Central memory CD8-positive, alpha-beta T cell (primary cell): ENCODE results near the gene HPCAL1.
A peak's percentile ranks its signal among the peaks of the same experiment; 100 is the strongest.

Source experiments
- ATAC-seq: fragments of 150-1000 bp; cut with Tn5 transposase; replicated peaks from 2 replicates; pipeline ENCODE4 v1.10.0; 2022; ENCODE audit warnings: mild to moderate bottlenecking, moderate FRiP score, moderate number of reproducible peaks; ENCODE audit not compliant: poor library complexity, severe bottlenecking; ENCODE audit errors: extremely low read depth
- DNase-seq, 2 donors: peaks; one replicate each; pipeline ENCODE4 v3.0.0; 2021; ENCODE audit warnings: low spot score in 2 of 2
- H3K27ac Mint-ChIP-seq: one replicate; pipeline ENCODE4 v1.8.0; 2022; ENCODE audit warnings: low read depth, mild to moderate bottlenecking, moderate library complexity, mixed read lengths
- H3K27me3 Mint-ChIP-seq: one replicate; pipeline ENCODE4 v1.8.0; 2022; ENCODE audit warnings: mixed read lengths
- H3K36me3 Mint-ChIP-seq: one replicate; pipeline ENCODE4 v1.8.0; 2022; ENCODE audit warnings: mild to moderate bottlenecking, moderate library complexity, mixed read lengths; ENCODE audit not compliant: insufficient read depth
- H3K4me1 Mint-ChIP-seq: one replicate; pipeline ENCODE4 v1.8.0; 2022; ENCODE audit warnings: mixed read lengths
- H3K4me3 Mint-ChIP-seq: one replicate; pipeline ENCODE4 v1.8.0; 2022; ENCODE audit warnings: mild to moderate bottlenecking, moderate library complexity, mixed read lengths
- H3K9me3 Mint-ChIP-seq: one replicate; pipeline ENCODE4 v1.8.0; 2022; ENCODE audit warnings: mixed read lengths

The HPCAL1 gene

GRCh38 chr2:10304458-10305253 lies 2.0 kb downstream of the HPCAL1 start:
- H3K27me3 Mint-ChIP-seq: no peaks in the 10 kb centered on the region
- peak overlapping the region; percentile 94 for H3K4me3 Mint-ChIP-seq
- H3K36me3 Mint-ChIP-seq: peaks cover 2% of the 10 kb centered on the region
- no peaks in the 10 kb centered on the region for H3K9me3 Mint-ChIP-seq
- peaks cover 52% of the 10 kb centered on the region for H3K4me1 Mint-ChIP-seq
- no peak for ATAC-seq
- no peak for DNase-seq
- H3K27ac Mint-ChIP-seq: peak overlapping the region; percentile 69

GRCh38 chr2:10305254-10305635 lies 2.5 kb downstream of the HPCAL1 start:
- no peaks in the 10 kb centered on the region for H3K27me3 Mint-ChIP-seq
- peak overlapping the region; percentile 94 for H3K4me3 Mint-ChIP-seq
- peak overlapping the region; percentile 69 for H3K27ac Mint-ChIP-seq
- peaks cover 2% of the 10 kb centered on the region for H3K36me3 Mint-ChIP-seq
- H3K4me1 Mint-ChIP-seq: peaks cover 57% of the 10 kb centered on the region
- no peaks in the 10 kb centered on the region for H3K9me3 Mint-ChIP-seq
- peak in 1 of 2 donors; percentile 30 for DNase-seq
- peak; percentile 14 for ATAC-seq

- Mint-ChIP-seq H3K9me3 (no peaks in the 10 kb centered on the region), H3K4me1 (peaks cover 55% of the 10 kb centered on the region), H3K36me3 (peaks cover 2% of the 10 kb centered on the region), H3K27me3 (no peaks in the 10 kb centered on the region), H3K4me3 (peak overlapping the region; percentile 94), H3K27ac (peak overlapping the region; percentile 69)
- DNase-seq: no peak
- no peak for ATAC-seq
Observed at GRCh38 chr2:10305715-10306114, 3.0 kb downstream of the HPCAL1 start.

- Mint-ChIP-seq H3K9me3 (no peaks in the 10 kb centered on the region), H3K27ac (no peak overlapping the region), H3K4me3 (no peak overlapping the region), H3K36me3 (peaks cover 2% of the 10 kb centered on the region), H3K27me3 (no peaks in the 10 kb centered on the region), H3K4me1 (peaks cover 52% of the 10 kb centered on the region)
- DNase-seq (no peak), ATAC-seq (no peak)
Observed at GRCh38 chr2:10306901-10307463, 4.3 kb downstream of the HPCAL1 start.

GRCh38 chr2:10307561-10308156 lies 5.0 kb downstream of the HPCAL1 start:
- Mint-ChIP-seq H3K36me3 (peaks cover 2% of the 10 kb centered on the region), H3K9me3 (no peaks in the 10 kb centered on the region), H3K27me3 (no peaks in the 10 kb centered on the region), H3K4me3 (no peak overlapping the region), H3K4me1 (peaks cover 52% of the 10 kb centered on the region), H3K27ac (no peak overlapping the region)
- ATAC-seq (no peak), DNase-seq (no peak)

DNA sequence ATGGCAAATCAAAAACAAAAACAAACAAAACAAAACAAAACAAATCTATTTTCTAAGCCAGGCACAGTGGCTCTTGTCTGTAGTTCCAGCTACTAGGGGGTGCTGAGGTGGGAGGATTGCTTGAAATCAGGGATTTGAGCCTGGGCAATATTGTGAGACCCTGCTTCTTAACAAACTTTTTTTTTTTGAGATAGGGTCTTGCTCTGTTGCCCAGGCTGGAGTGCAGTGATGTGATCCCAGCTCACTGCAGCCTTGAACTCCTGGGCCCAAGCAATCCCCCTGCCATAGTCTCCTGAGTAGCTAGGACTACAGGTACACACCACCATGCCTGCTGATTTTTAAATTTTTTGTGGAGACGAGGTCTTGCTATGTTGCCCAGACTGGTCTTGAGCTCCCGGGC lies 6.2 kb downstream of the HPCAL1 start:
- Mint-ChIP-seq H3K4me3 (no peak overlapping the region), H3K36me3 (peaks cover 2% of the 10 kb centered on the region), H3K27me3 (no peaks in the 10 kb centered on the region), H3K9me3 (no peaks in the 10 kb centered on the region), H3K27ac (no peak overlapping the region), H3K4me1 (peaks cover 48% of the 10 kb centered on the region)
- DNase-seq: no peak
- ATAC-seq: no peak

- Mint-ChIP-seq H3K27me3 (no peaks in the 10 kb centered on the region), H3K9me3 (no peaks in the 10 kb centered on the region), H3K36me3 (peaks cover 2% of the 10 kb centered on the region), H3K27ac (no peak overlapping the region), H3K4me3 (no peak overlapping the region), H3K4me1 (peaks cover 49% of the 10 kb centered on the region)
- ATAC-seq: no peak
- no peak for DNase-seq
Observed at GRCh38 chr2:10309286-10309685, 6.6 kb downstream of the HPCAL1 start.

- Mint-ChIP-seq H3K4me1 (peaks cover 44% of the 10 kb centered on the region), H3K9me3 (no peaks in the 10 kb centered on the region), H3K36me3 (peaks cover 2% of the 10 kb centered on the region), H3K27ac (no peak overlapping the region), H3K27me3 (no peaks in the 10 kb centered on the region), H3K4me3 (no peak overlapping the region)
- ATAC-seq: no peak
- no peak for DNase-seq
Observed at GRCh38 chr2:10310309-10310888, 7.7 kb downstream of the HPCAL1 start.

- H3K4me1 Mint-ChIP-seq: peaks cover 31% of the 10 kb centered on the region
- H3K4me3 Mint-ChIP-seq: no peak overlapping the region
- no peak for ATAC-seq
- H3K36me3 Mint-ChIP-seq: peaks cover 2% of the 10 kb centered on the region
- no peaks in the 10 kb centered on the region for H3K9me3 Mint-ChIP-seq
- DNase-seq: no peak
- no peak overlapping the region for H3K27ac Mint-ChIP-seq
- H3K27me3 Mint-ChIP-seq: no peaks in the 10 kb centered on the region
Observed at GRCh38 chr2:10311736-10312135, 9.0 kb downstream of the HPCAL1 start.

- Mint-ChIP-seq H3K4me1 (peaks cover 23% of the 10 kb centered on the region), H3K27ac (no peak overlapping the region), H3K4me3 (no peak overlapping the region), H3K36me3 (peaks cover 2% of the 10 kb centered on the region), H3K9me3 (no peaks in the 10 kb centered on the region), H3K27me3 (no peaks in the 10 kb centered on the region)
- ATAC-seq (no peak), DNase-seq (no peak)
Observed at GRCh38 chr2:10312437-10312957, 9.8 kb downstream of the HPCAL1 start.

DNA sequence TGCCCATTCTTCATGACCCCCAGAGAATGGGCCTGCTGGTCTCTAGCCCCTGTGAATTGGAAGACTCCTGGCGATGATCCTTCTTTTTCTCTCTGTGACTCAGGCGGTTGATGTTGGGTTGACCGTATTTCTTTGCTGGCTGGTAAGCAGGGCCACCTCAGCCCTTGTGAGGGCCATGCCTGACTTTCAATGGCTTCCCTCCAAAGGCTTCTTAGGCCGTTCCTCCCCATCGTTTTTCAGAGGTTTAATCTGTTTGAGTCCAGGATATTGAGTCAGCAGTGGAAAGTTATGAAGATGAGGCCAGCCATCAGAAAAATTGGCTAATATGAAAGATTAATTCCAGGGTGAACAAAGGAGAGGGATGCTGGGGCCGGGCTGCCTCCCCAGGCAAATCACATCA lies 13.6 kb downstream of the HPCAL1 start:
- H3K9me3 Mint-ChIP-seq: no peaks in the 10 kb centered on the region
- H3K36me3 Mint-ChIP-seq: peaks cover 3% of the 10 kb centered on the region
- DNase-seq (no peak), ATAC-seq (no peak)
- no peak overlapping the region for H3K4me3 Mint-ChIP-seq
- H3K27ac Mint-ChIP-seq: no peak overlapping the region
- H3K4me1 Mint-ChIP-seq: peaks cover 16% of the 10 kb centered on the region
- no peaks in the 10 kb centered on the region for H3K27me3 Mint-ChIP-seq

- Mint-ChIP-seq H3K9me3 (no peaks in the 10 kb centered on the region), H3K4me3 (no peak overlapping the region), H3K36me3 (peaks cover 3% of the 10 kb centered on the region), H3K27me3 (no peaks in the 10 kb centered on the region), H3K27ac (no peak overlapping the region), H3K4me1 (peaks cover 16% of the 10 kb centered on the region)
- ATAC-seq (no peak), DNase-seq (no peak)
Observed at GRCh38 chr2:10316860-10317259, 14.2 kb downstream of the HPCAL1 start.
